ENCODE measurements around the gene PRKG1.
"Not testable (repeated sequence)": the region's sequence is repeated elsewhere in the genome, so short reads cannot be mapped to it uniquely, and the experiment has no call there.

Gene PRKG1

GRCh38 chr10:51227897-51228713 is 153.8 kb downstream of the PRKG1 start:
- no peak for DNase-seq (ENCODE audit: low spot score)

GRCh38 chr10:51228714-51229100 is 154.4 kb downstream of the PRKG1 start:
- no peak for DNase-seq (ENCODE audit: low spot score)

- no peak for DNase-seq (ENCODE audit: low spot score)
Observed at GRCh38 chr10:51230887-51231585, 156.7 kb downstream of the PRKG1 start.

GRCh38 chr10:51231754-51232153 is 157.5 kb downstream of the PRKG1 start:
- DNase-seq (ENCODE audit: low spot score), result peak; percentile 12

- DNase-seq (ENCODE audit: low spot score), result no peak
Observed at GRCh38 chr10:51233337-51234100, 159.2 kb downstream of the PRKG1 start.

GRCh38 chr10:51235865-51236264 is 161.6 kb downstream of the PRKG1 start:
- DNase-seq (ENCODE audit: low spot score), result no peak

GRCh38 chr10:51239006-51239405 is 164.7 kb downstream of the PRKG1 start:
- DNase-seq (ENCODE audit: low spot score), result no peak

- DNase-seq (ENCODE audit: low spot score), result no peak
Observed at GRCh38 chr10:51241461-51241860, 167.2 kb downstream of the PRKG1 start.

- DNase-seq (ENCODE audit: low spot score), result no peak
Observed at GRCh38 chr10:51242393-51242792, 168.1 kb downstream of the PRKG1 start.

GRCh38 chr10:51244309-51244708 is 170.0 kb downstream of the PRKG1 start:
- no peak for DNase-seq (ENCODE audit: low spot score)

- DNase-seq (ENCODE audit: low spot score), result peak; percentile 56
Observed at GRCh38 chr10:51244748-51245490, 170.6 kb downstream of the PRKG1 start.

- DNase-seq (ENCODE audit: low spot score), result no peak
Observed at GRCh38 chr10:51246156-51246555, 171.9 kb downstream of the PRKG1 start.

- DNase-seq (ENCODE audit: low spot score), result no peak
Observed at GRCh38 chr10:51250278-51250920, 176.1 kb downstream of the PRKG1 start.

- no peak for DNase-seq (ENCODE audit: low spot score)
Observed at GRCh38 chr10:51251110-51251509, 176.8 kb downstream of the PRKG1 start.

GRCh38 chr10:51255381-51255780 is 181.1 kb downstream of the PRKG1 start:
- no peak for DNase-seq (ENCODE audit: low spot score)

GRCh38 chr10:51257511-51258248 is 183.4 kb downstream of the PRKG1 start:
- peak; percentile 42 for DNase-seq (ENCODE audit: low spot score)

GRCh38 chr10:51260376-51260775 is 186.1 kb downstream of the PRKG1 start:
- DNase-seq (ENCODE audit: low spot score), result peak; percentile 12

- no peak for DNase-seq (ENCODE audit: low spot score)
Observed at GRCh38 chr10:51266496-51266895, 192.2 kb downstream of the PRKG1 start.

GRCh38 chr10:51267980-51268570 is 193.8 kb downstream of the PRKG1 start:
- DNase-seq (ENCODE audit: low spot score), result not testable (repeated sequence)

- DNase-seq (ENCODE audit: low spot score), result peak; percentile 19
Observed at GRCh38 chr10:51269821-51270220, 195.5 kb downstream of the PRKG1 start.
